CD4-positive, alpha-beta T cell (primary cell): Measurements from ENCODE around the gene BACE1-AS. TPM values are rescaled to one million over a fixed set of nuclear protein-coding genes. Genes with fewer than 3 reads are reported as not detected.
A peak's percentile ranks its signal among the peaks of the same experiment; 100 is the strongest.

ENCODE experiments used
- ATAC-seq: fragments of 200-7000 bp; cut with Tn5 transposase; one replicate; pipeline ENCODE4 v1.10.0; 2022; ENCODE audit warnings: mild to moderate bottlenecking; ENCODE audit not compliant: poor library complexity
- CTCF ChIA-PET: fragments of 350-600 bp; sonication (Branson Sonifier 250); formaldehyde crosslinking; loops from one replicate; lab custom pipeline; 2021; ENCODE audit warnings: antibody characterized with exemption, inconsistent platforms; lab: Charles Lee
- POLR2A ChIA-PET: fragments of 350-600 bp; sonication (Branson Sonifier 250); formaldehyde crosslinking; loops from one replicate; lab custom pipeline; 2021; ENCODE audit warnings: antibody characterized with exemption, inconsistent platforms; lab: Charles Lee
- DNase-seq, 14 experiments: peaks; one replicate each; pipeline ENCODE4 v3.0.0-alpha.2; 2013 to 2020; ENCODE audit warnings: mixed read lengths in 2 of 14
- H3K27ac ChIP-seq, 2 donors: one replicate each; pipeline versions ENCODE4 v1.5.1 to v1.7.0; 2013; ENCODE audit warnings: low read length in 2 of 2, low read depth in 1 of 2, mild to moderate bottlenecking in 1 of 2
- H3K27me3 ChIP-seq, 2 experiments: 1 replicate in 1 of 2; 2 replicates in 1 of 2; pipeline versions ENCODE4 v1.6.1 to v1.7.0; 2013; ENCODE audit warnings: low read length in 2 of 2, control low read depth in 1 of 2, mild to moderate bottlenecking in 1 of 2, moderate library complexity in 1 of 2; ENCODE audit not compliant: insufficient read depth in 2 of 2, control insufficient read depth in 1 of 2
- H3K36me3 ChIP-seq: one replicate; pipeline ENCODE4 v1.6.1; 2013; ENCODE audit warnings: low read length, control low read depth; ENCODE audit not compliant: insufficient read depth
- H3K4me1 ChIP-seq: one replicate; pipeline ENCODE4 v1.6.1; 2013; ENCODE audit warnings: low read length, control low read depth; ENCODE audit not compliant: insufficient read depth
- H3K4me3 ChIP-seq: one replicate; pipeline ENCODE4 v1.5.1; 2013; ENCODE audit warnings: mild to moderate bottlenecking, low read length, moderate library complexity
- H3K9me3 ChIP-seq, 2 experiments: 1 replicate in 1 of 2; 2 replicates in 1 of 2; pipeline versions ENCODE4 v1.6.1 to v1.7.0; 2013; ENCODE audit warnings: low read length in 2 of 2, mild to moderate bottlenecking in 2 of 2, control low read depth in 1 of 2, moderate library complexity in 1 of 2; ENCODE audit not compliant: control insufficient read depth in 1 of 2, insufficient read depth in 1 of 2
- H3K27ac Mint-ChIP-seq: one replicate; pipeline ENCODE4 v1.8.0; 2020; ENCODE audit warnings: mixed read lengths
- H3K27me3 Mint-ChIP-seq: one replicate; pipeline ENCODE4 v1.8.0; 2021; ENCODE audit warnings: mixed read lengths
- H3K36me3 Mint-ChIP-seq: one replicate; pipeline ENCODE4 v1.8.0; 2021; ENCODE audit warnings: low read depth, mixed read lengths
- H3K4me1 Mint-ChIP-seq: one replicate; pipeline ENCODE4 v1.8.0; 2021; ENCODE audit warnings: low read depth, mixed read lengths
- H3K4me3 Mint-ChIP-seq: one replicate; pipeline ENCODE4 v1.8.0; 2020; ENCODE audit warnings: mild to moderate bottlenecking, mixed read lengths
- H3K9me3 Mint-ChIP-seq: one replicate; pipeline ENCODE4 v1.8.0; 2020; ENCODE audit warnings: mixed read lengths
- CTCF ChIP-seq: fragments of 200-600 bp; IDR thresholded peaks from one replicate; pipeline ENCODE4 v1.8.0; 2022; ENCODE audit warnings: antibody characterized with exemption, mild to moderate bottlenecking
- intact Hi-C, 2 experiments: fragments of 100-400 bp; cut with DNase I in 1 of 2; cut with micrococcal nuclease in 1 of 2; formaldehyde crosslinking; loops; one replicate each; pipeline versions ENCODE4 v1.15.1 to v1.9.0; 2023 to 2025; cut with DNase I, micrococcal nuclease
- total RNA-seq, 174 experiments: library from RNA in 2 of 174; stranded (reverse) in 2 of 174; gene quantifications; one replicate each; pipeline ENCODE4 v1.2.3 and lab custom pipeline; 2021 to 2026

BACE1-AS gene
- total RNA-seq, 2 experiments from 2014 or later: 0.99 to 1.2 TPM

GRCh38 chr11:117327567-117328374 lies 36.6 kb downstream of the BACE1-AS start, which contains the start of gene CEP164:
Gene CEP164, plus strand, starts transcription at chr11:117327854. Its CDS starts 10,733 bp downstream, at chr11:117338587.
- Histone ChIP-seq H3K4me3 (peak within 1 kb of the TSS; percentile 92), H3K27ac (peak within 1 kb of the TSS; percentile 68 to 92), H3K9me3 (no peaks in the 10 kb centered on the region), H3K27me3 (no peaks in the 10 kb centered on the region), H3K4me1 (peaks cover 23% of the 10 kb centered on the region), H3K36me3 (no peaks in the 10 kb centered on the region)
- DNase-seq (peak; percentile 89 to 97 (median 92)), ATAC-seq (peak; percentile 93)
- peaks cover 9% of the 10 kb centered on the region for H3K4me1 Mint-ChIP-seq
- H3K27me3 Mint-ChIP-seq: no peaks in the 10 kb centered on the region
- H3K36me3 Mint-ChIP-seq: peaks cover 4% of the 10 kb centered on the region
- intact Hi-C loops: loop anchor here (2.0 to 10.0 kb wide), 5 partner anchors 95 to 555 kb away; partner anchors contain the start of genes PCSK7 (in 2 of the 2), RNF214 (in 2 of the 2), BUD13 (in 1 of the 2) and PAFAH1B2 (in 1 of the 2)
- ChIA-PET CTCF (interaction anchor here (0.6 kb wide), 1 partner anchor 181 kb away, joined by 3 read pairs; no protein-coding TSS in a partner anchor), POLR2A (interaction anchor here (0.8 to 2.4 kb wide), 10 partner anchors 8 to 184 kb away, joined by 3 to 21 read pairs (median 6); partner anchors contain the start of genes PAFAH1B2, PCSK7, RNF214 and SIDT2)
- H3K27ac Mint-ChIP-seq: peak within 1 kb of the TSS; percentile 59
- H3K4me3 Mint-ChIP-seq: peak within 1 kb of the TSS; percentile 69
- no peak for TF ChIP-seq CTCF
- no peaks in the 10 kb centered on the region for H3K9me3 Mint-ChIP-seq

- intact Hi-C loops: loop anchor here (5.0 to 10.0 kb wide), 4 partner anchors 96 to 556 kb away; partner anchors contain the start of genes BUD13 (in 1 of the 2), PAFAH1B2 (in 1 of the 2), PCSK7 (in 1 of the 2) and RNF214 (in 1 of the 2)
- ATAC-seq: no peak
- peak overlapping the region; percentile 92 for H3K4me3 ChIP-seq
These were observed 37.3 kb downstream of the BACE1-AS start for GRCh38 chr11:117328375-117329010.

More at GRCh38 chr11:117328375-117329010, 37.3 kb downstream of the BACE1-AS start:
- TF ChIP-seq CTCF: no peak
- H3K36me3 ChIP-seq: no peaks in the 10 kb centered on the region
- Mint-ChIP-seq H3K36me3 (peaks cover 4% of the 10 kb centered on the region), H3K9me3 (no peaks in the 10 kb centered on the region), H3K4me3 (no peak overlapping the region), H3K27ac (no peak overlapping the region), H3K27me3 (no peaks in the 10 kb centered on the region), H3K4me1 (peaks cover 10% of the 10 kb centered on the region)
- H3K27ac ChIP-seq: peak overlapping the region; percentile 68 to 92
- DNase-seq: peak in 4 of 14 experiments; percentile 4 to 42 (median 31)
- H3K9me3 ChIP-seq: no peaks in the 10 kb centered on the region
- ChIA-PET CTCF (no interaction called here), POLR2A (interaction anchor here (1.1 to 2.4 kb wide), 7 partner anchors 15 to 185 kb away, joined by 3 to 21 read pairs (median 6); partner anchors contain the start of genes PAFAH1B2, PCSK7, RNF214 and SIDT2)
- peaks cover 23% of the 10 kb centered on the region for H3K4me1 ChIP-seq
- H3K27me3 ChIP-seq: no peaks in the 10 kb centered on the region
